GM21381 (cell line): ENCODE results near the gene HNRNPA3.
"Not testable (repeated sequence)": the region's sequence is repeated elsewhere in the genome, so short reads cannot be mapped to it uniquely, and the experiment has no call there.

Experiments
- ATAC-seq: cut with Tn5 transposase; IDR thresholded peaks from one replicate; pipeline ENCODE4 v1.9.1; 2021; ENCODE audit warnings: mild to moderate bottlenecking, moderate library complexity; ENCODE audit not compliant: unreplicated experiment

HNRNPA3 gene

GRCh38 chr2:177188482-177189469, 23.8 kb upstream of the HNRNPA3 start:
- ATAC-seq = no peak

- ATAC-seq = no peak
Observed at GRCh38 chr2:177190941-177191340, 21.7 kb upstream of the HNRNPA3 start.

- no peak for ATAC-seq
Observed at GRCh38 chr2:177192788-177193187, 19.8 kb upstream of the HNRNPA3 start.

- peak; percentile 51 for ATAC-seq
Observed at GRCh38 chr2:177193240-177193639, 19.4 kb upstream of the HNRNPA3 start.

- no peak for ATAC-seq
Observed at GRCh38 chr2:177195194-177195593, 17.4 kb upstream of the HNRNPA3 start.

GRCh38 chr2:177200419-177200818, 12.2 kb upstream of the HNRNPA3 start:
- ATAC-seq = not testable (repeated sequence)

- no peak for ATAC-seq
Observed at GRCh38 chr2:177201919-177202346, 10.7 kb upstream of the HNRNPA3 start.

GRCh38 chr2:177204417-177204816, 8.2 kb upstream of the HNRNPA3 start:
- no peak for ATAC-seq

GRCh38 chr2:177207101-177207500, 5.5 kb upstream of the HNRNPA3 start:
- peak; percentile 73 for ATAC-seq

GRCh38 chr2:177211169-177211568, 1.4 kb upstream of the HNRNPA3 start:
- no peak for ATAC-seq

- no peak for ATAC-seq
Observed at GRCh38 chr2:177211576-177212105, 953 bp upstream of the HNRNPA3 start.

- ATAC-seq = peak; percentile 52
Observed at GRCh38 chr2:177212891-177213856, 580 bp downstream of the HNRNPA3 start.

- ATAC-seq = no peak
Observed at GRCh38 chr2:177217247-177217843, 4.8 kb downstream of the HNRNPA3 start.

GRCh38 chr2:177219787-177220186, 7.2 kb downstream of the HNRNPA3 start:
- ATAC-seq = not testable (repeated sequence)

GRCh38 chr2:177221534-177221933, 8.9 kb downstream of the HNRNPA3 start:
- ATAC-seq = no peak

GRCh38 chr2:177221970-177222369, 9.4 kb downstream of the HNRNPA3 start:
- ATAC-seq = no peak

- not testable (repeated sequence) for ATAC-seq
Observed at GRCh38 chr2:177223436-177223835, 10.8 kb downstream of the HNRNPA3 start.

GRCh38 chr2:177225965-177226360, 13.4 kb downstream of the HNRNPA3 start:
- no peak for ATAC-seq

- ATAC-seq = no peak
Observed at GRCh38 chr2:177229442-177230242, 17.0 kb downstream of the HNRNPA3 start.

GRCh38 chr2:177231270-177231669, 18.7 kb downstream of the HNRNPA3 start:
- no peak for ATAC-seq
